AG09309 (cell line): ENCODE measurements around the gene FBXO44.
"Not testable (repeated sequence)": the region's sequence is repeated elsewhere in the genome, so short reads cannot be mapped to it uniquely, and the experiment has no call there.

Experiments used
- DNase-seq: peaks from one replicate; pipeline ENCODE4 v3.0.0-alpha.2; 2010; ENCODE audit warnings: low read depth
- H3K4me3 ChIP-seq: 2 replicates; pipeline ENCODE4 v1.5.1; 2011; ENCODE audit warnings: mild to moderate bottlenecking, low read depth, low read length, moderate library complexity; ENCODE audit not compliant: control insufficient read depth
- CTCF ChIP-seq: IDR thresholded peaks from 2 replicates; pipeline ENCODE4 v1.5.1; 2011; ENCODE audit warnings: mild to moderate bottlenecking, low read depth, low read length, inconsistent platforms; ENCODE audit not compliant: insufficient read depth, control insufficient read depth; ENCODE audit errors: missing control alignments

FBXO44 gene

GRCh38 chr1:11639372-11639771 is 15.3 kb upstream of the FBXO44 start:
- DNase-seq = no peak
- TF ChIP-seq CTCF = no peak
- H3K4me3 ChIP-seq = no peak overlapping the region

- no peak for DNase-seq
- no peak for TF ChIP-seq CTCF
- no peak overlapping the region for H3K4me3 ChIP-seq
Measured at GRCh38 chr1:11640101-11640500, 14.6 kb upstream of the FBXO44 start.

- H3K4me3 ChIP-seq = no peak overlapping the region
- no peak for DNase-seq
- no peak for TF ChIP-seq CTCF
Measured at GRCh38 chr1:11640944-11641343, 13.7 kb upstream of the FBXO44 start.

GRCh38 chr1:11641776-11642305 is 12.8 kb upstream of the FBXO44 start:
- no peak for DNase-seq
- TF ChIP-seq CTCF = no peak
- no peak overlapping the region for H3K4me3 ChIP-seq

GRCh38 chr1:11642418-11643017 is 12.2 kb upstream of the FBXO44 start:
- DNase-seq, H3K4me3 ChIP-seq: not testable (repeated sequence)
- peak; percentile 97 for TF ChIP-seq CTCF

GRCh38 chr1:11643782-11644181 is 10.9 kb upstream of the FBXO44 start:
- H3K4me3 ChIP-seq = no peak overlapping the region
- no peak for DNase-seq
- no peak for TF ChIP-seq CTCF
